NT2/D1 (cell line): ENCODE data around the gene SH3RF2.

Experiments
- SUZ12 ChIP-seq: IDR thresholded peaks from 2 replicates; pipeline ENCODE4 v1.6.1; 2011; ENCODE audit not compliant: insufficient read length, insufficient read depth; ENCODE audit errors: extremely low read depth
- YY1 ChIP-seq: IDR thresholded peaks from 2 replicates; pipeline ENCODE4 v1.6.1; 2011; ENCODE audit not compliant: insufficient read length, insufficient read depth
- ZNF274 ChIP-seq: IDR thresholded peaks from 2 replicates; pipeline ENCODE4 v1.6.1; 2011; ENCODE audit warnings: mild to moderate bottlenecking, low read depth, low read length

DNA sequence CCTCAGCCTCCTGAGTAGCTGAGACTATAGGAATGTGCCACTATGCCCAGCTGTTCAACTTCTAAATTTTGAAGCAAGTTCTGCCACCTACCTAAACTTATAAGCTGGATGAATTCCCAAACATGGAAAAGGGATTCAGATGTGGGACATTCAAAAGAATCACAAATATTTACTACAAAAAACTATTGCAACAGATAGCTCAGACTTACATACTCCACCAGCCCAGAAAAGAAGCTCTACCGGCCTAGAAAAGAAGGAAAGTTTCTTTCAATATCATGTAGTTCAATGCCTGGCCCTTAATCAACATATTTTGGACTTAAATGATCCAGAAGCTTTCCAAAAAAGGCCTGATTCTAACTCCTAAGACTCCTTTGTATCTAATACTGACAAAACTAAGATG, 23.8 kb downstream of the SH3RF2 start:
- TF ChIP-seq YY1 (no peak), ZNF274 (no peak), SUZ12 (no peak)
